GM19463 (cell line): ENCODE data around the gene CLGN.

Source experiments
- ATAC-seq: cut with Tn5 transposase; IDR thresholded peaks from one replicate; pipeline ENCODE4 v1.9.1; 2021; ENCODE audit warnings: mild to moderate bottlenecking, moderate library complexity; ENCODE audit not compliant: unreplicated experiment

CLGN gene

DNA sequence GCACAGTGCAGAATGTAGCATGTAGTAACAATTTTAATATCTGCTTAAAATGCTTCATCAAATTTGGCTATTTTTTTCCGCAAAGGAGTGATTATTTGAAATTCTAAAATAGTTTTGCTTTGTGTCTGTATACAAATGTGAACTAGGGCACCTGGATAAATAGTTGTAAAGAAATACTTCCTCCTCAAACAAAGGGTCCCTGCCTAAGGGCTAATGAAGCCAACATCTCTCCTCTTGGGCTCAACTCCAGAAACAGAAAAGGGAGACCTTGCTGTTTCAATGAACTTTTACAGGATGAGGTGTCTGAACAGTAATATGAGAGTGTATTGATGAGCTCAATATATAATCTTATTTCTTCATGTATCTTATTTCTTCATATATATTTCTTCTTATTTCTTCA, 84.8 kb downstream of the CLGN start:
- no peak for ATAC-seq
